SK-N-SH (cell line): ENCODE results near the gene NTM.

Source experiments
- CHD2 ChIP-seq: fragments of 150-350 bp; IDR thresholded peaks from 2 replicates; pipeline ENCODE4 v1.6.1; 2018; ENCODE audit warnings: low read length; ENCODE audit not compliant: partially characterized antibody
- ELF1 ChIP-seq: IDR thresholded peaks from 2 replicates; pipeline ENCODE4 v1.4.0; 2012
- EP300 ChIP-seq, 2 experiments: IDR thresholded peaks; 2 replicates each; pipeline versions ENCODE4 v1.4.0 to v1.6.1; 2012; ENCODE audit warnings: borderline replicate concordance in 1 of 2, low read depth in 1 of 2, low read length in 1 of 2
- EZH2phosphoT487 ChIP-seq: fragments of 200-600 bp; sonication (generic); IDR thresholded peaks from 2 replicates; pipeline ENCODE4 v1.6.1; 2017; ENCODE audit warnings: low read depth, mixed run types, mild to moderate bottlenecking, antibody characterized with exemption, moderate library complexity, borderline replicate concordance
- IRF3 ChIP-seq: fragments of 150-350 bp; IDR thresholded peaks from 2 replicates; pipeline ENCODE4 v1.6.1; 2016; ENCODE audit warnings: mild to moderate bottlenecking, low read depth, low read length
- PBX3 ChIP-seq: IDR thresholded peaks from 2 replicates; pipeline ENCODE4; 2012
- POLR2AphosphoS5 ChIP-seq: IDR thresholded peaks from 2 replicates; pipeline ENCODE4 v1.6.1; 2012; ENCODE audit warnings: low read depth, low read length
- RAD21 ChIP-seq: IDR thresholded peaks from 2 replicates; pipeline ENCODE4 v1.6.1; 2012; ENCODE audit warnings: mild to moderate bottlenecking, low read length
- RCOR1 ChIP-seq: fragments of 150-350 bp; IDR thresholded peaks from 2 replicates; pipeline ENCODE4 v1.6.1; 2017; ENCODE audit warnings: antibody characterized with exemption, low read length
- REST ChIP-seq: IDR thresholded peaks from 2 replicates; pipeline ENCODE4 v1.6.1; 2012; ENCODE audit warnings: mild to moderate bottlenecking, low read depth, low read length, moderate library complexity
- TAF1 ChIP-seq: IDR thresholded peaks from 2 replicates; pipeline ENCODE4 v1.6.1; 2012; ENCODE audit warnings: low read depth, mild to moderate bottlenecking, low read length, moderate library complexity, borderline replicate concordance
- TF ChIP-seq, protein P1 (sequence below): fragments of 200-600 bp; sonication (generic); IDR thresholded peaks from 2 replicates; pipeline ENCODE4 v1.6.1; 2017; ENCODE audit warnings: antibody characterized with exemption, mild to moderate bottlenecking, moderate library complexity
- TF ChIP-seq, protein P2 (sequence below): IDR thresholded peaks from 2 replicates; pipeline ENCODE4 v1.4.0; 2012; ENCODE audit warnings: low read depth

DNA sequence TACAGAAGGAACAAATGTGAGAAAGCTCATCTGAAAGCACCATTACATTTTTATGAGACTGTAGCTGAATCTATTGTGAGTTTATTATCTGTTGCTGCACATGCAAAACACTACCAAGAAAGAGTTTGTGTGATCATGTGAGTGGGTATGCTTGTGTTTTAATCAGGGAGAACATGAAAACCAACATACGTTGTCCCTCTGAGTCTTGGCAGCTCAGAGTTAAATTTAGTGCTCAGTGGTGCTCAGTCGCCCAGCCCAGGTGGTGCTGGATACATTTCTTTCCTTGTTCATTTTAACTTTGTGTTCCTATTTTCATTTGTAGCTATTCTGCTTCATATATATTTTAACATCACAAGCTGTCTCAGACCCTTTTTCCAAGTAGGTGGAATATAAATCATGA is 500.6 kb downstream of the NTM start:
- TF ChIP-seq, protein P1, sequence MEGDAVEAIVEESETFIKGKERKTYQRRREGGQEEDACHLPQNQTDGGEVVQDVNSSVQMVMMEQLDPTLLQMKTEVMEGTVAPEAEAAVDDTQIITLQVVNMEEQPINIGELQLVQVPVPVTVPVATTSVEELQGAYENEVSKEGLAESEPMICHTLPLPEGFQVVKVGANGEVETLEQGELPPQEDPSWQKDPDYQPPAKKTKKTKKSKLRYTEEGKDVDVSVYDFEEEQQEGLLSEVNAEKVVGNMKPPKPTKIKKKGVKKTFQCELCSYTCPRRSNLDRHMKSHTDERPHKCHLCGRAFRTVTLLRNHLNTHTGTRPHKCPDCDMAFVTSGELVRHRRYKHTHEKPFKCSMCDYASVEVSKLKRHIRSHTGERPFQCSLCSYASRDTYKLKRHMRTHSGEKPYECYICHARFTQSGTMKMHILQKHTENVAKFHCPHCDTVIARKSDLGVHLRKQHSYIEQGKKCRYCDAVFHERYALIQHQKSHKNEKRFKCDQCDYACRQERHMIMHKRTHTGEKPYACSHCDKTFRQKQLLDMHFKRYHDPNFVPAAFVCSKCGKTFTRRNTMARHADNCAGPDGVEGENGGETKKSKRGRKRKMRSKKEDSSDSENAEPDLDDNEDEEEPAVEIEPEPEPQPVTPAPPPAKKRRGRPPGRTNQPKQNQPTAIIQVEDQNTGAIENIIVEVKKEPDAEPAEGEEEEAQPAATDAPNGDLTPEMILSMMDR = no peak
- TF ChIP-seq, protein P2, sequence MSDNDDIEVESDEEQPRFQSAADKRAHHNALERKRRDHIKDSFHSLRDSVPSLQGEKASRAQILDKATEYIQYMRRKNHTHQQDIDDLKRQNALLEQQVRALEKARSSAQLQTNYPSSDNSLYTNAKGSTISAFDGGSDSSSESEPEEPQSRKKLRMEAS = no peak
- TF ChIP-seq REST (no peak), RCOR1 (no peak), ELF1 (no peak), EP300 (IDR thresholded peaks at IDR 0.05; ENCODE audit: borderline replicate concordance in 1 of 2, low read depth in 1 of 2, low read length in 1 of 2) (no peak), RAD21 (no peak), TAF1 (no peak), CHD2 (no peak), PBX3 (no peak), POLR2AphosphoS5 (no peak), IRF3 (no peak), EZH2phosphoT487 (no peak)
